DOHH2 (cell line): ENCODE measurements around the gene KMT2A.

Source experiments
- CTCF ChIP-seq: fragments of 200-600 bp; sonication (generic); IDR thresholded peaks from one replicate; pipeline ENCODE4 v1.5.1; 2014; ENCODE audit warnings: antibody characterized with exemption, mild to moderate bottlenecking, low read depth, low read length; ENCODE audit not compliant: poor library complexity, severe bottlenecking
- EZH2phosphoT487 ChIP-seq: fragments of 200-600 bp; sonication (generic); IDR thresholded peaks from 2 replicates; pipeline ENCODE4 v1.6.1; 2017; ENCODE audit warnings: borderline replicate concordance, mild to moderate bottlenecking, antibody characterized with exemption, low read length, moderate library complexity, mixed read lengths

- TF ChIP-seq CTCF (no peak), EZH2phosphoT487 (no peak)
Observed at GRCh38 chr11:118442908-118443589, 6.8 kb downstream of the KMT2A start.
